Measurements from ENCODE around the gene RFC2.

The RFC2 gene

DNA sequence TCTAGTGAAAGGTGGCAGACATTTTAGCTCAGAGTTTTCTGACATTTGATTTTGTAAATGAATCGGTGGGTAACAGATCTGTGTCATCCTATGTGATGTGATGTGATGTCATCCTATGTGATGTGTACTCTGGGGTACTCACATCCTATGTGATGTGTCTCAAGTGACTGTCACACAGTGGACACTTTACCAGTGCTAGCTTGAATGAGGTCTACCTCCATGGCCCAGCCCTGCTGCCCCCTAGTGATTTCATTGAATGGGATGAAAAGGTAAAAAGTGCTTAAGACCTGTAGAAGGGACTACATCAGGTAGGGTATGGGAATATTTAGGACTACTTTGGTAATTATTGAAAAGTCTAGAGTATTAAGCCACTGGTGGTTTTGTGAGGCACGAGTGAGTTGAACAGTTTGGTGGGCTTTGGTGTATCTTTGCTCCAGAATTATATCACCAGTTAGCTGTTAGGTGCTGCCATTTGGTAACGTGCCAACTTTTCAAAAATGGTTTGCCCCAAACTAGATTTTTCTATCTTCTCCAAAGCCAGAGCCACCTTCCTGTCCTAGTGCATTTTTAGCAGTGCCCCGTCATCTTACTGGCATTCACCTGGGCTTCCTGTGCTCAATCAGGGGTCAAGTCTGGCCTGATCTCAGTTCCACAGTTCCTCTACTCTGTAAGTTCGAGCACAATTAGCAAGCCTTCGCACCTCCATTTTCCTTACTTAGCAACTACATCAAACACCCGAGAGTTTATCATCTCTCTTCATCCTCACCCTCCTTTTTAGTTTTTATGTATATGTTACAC lies 70.3 kb downstream of the RFC2 start:
- no peak overlapping the region for H3K9ac ChIP-seq
- peaks cover 10% of the 10 kb centered on the region for H3K4me1 ChIP-seq (ENCODE audit: low read depth, poor library complexity, severe bottlenecking)
- H3K27me3 ChIP-seq (ENCODE audit: insufficient read depth, low read depth), result no peaks in the 10 kb centered on the region
- peaks cover 7% of the 10 kb centered on the region; the same call in 1 of the 2 replicates for H3K36me3 ChIP-seq (ENCODE audit: insufficient read depth)
- H4K20me1 ChIP-seq (ENCODE audit: insufficient read depth), result peaks cover 95% of the 10 kb centered on the region
- H3K79me2 ChIP-seq (ENCODE audit: insufficient read depth, low read depth), result peaks cover 98% of the 10 kb centered on the region
- no peak overlapping the region for H3K4me3 ChIP-seq (IDR thresholded peaks at IDR 0.05; ENCODE audit: insufficient read depth, low read depth, low read length)
- no peak overlapping the region for H2AFZ ChIP-seq (ENCODE audit: low read depth)
- H3K27ac ChIP-seq, result no peak overlapping the region
- TF ChIP-seq, protein P1, sequence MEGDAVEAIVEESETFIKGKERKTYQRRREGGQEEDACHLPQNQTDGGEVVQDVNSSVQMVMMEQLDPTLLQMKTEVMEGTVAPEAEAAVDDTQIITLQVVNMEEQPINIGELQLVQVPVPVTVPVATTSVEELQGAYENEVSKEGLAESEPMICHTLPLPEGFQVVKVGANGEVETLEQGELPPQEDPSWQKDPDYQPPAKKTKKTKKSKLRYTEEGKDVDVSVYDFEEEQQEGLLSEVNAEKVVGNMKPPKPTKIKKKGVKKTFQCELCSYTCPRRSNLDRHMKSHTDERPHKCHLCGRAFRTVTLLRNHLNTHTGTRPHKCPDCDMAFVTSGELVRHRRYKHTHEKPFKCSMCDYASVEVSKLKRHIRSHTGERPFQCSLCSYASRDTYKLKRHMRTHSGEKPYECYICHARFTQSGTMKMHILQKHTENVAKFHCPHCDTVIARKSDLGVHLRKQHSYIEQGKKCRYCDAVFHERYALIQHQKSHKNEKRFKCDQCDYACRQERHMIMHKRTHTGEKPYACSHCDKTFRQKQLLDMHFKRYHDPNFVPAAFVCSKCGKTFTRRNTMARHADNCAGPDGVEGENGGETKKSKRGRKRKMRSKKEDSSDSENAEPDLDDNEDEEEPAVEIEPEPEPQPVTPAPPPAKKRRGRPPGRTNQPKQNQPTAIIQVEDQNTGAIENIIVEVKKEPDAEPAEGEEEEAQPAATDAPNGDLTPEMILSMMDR (conservative IDR thresholded peaks at IDR 0.05; ENCODE audit: low read depth, low read length), result peak; percentile 59; the same call in 1 of the 2 replicates
- H3K4me2 ChIP-seq, result no peak overlapping the region

DNA sequence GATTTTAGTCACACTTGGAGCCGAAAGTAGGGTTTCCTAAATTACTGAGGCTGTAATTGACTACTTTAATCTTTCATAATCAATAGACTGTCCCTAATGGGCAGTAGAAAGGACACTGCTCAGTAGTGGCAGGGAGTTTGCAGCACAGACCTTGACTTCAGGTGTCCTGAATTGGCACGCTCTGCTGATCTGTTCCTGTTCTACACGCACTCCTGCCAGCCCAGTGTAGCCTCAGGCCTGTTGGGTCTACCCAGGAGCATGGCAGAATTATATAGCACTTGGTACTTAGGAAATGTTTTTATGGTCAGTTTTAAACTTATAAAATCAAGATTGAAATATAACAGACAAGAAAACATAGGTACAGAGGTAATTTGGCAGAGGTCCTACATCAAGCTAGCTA lies 71.1 kb downstream of the RFC2 start:
- Histone ChIP-seq H3K4me1 (ENCODE audit: low read depth, poor library complexity, severe bottlenecking) (peaks cover 14% of the 10 kb centered on the region), H3K27ac (no peak overlapping the region), H3K4me3 (IDR thresholded peaks at IDR 0.05; ENCODE audit: insufficient read depth, low read depth, low read length) (no peak overlapping the region), H3K4me2 (no peak overlapping the region), H2AFZ (ENCODE audit: low read depth) (no peak overlapping the region), H3K9ac (no peak overlapping the region), H3K27me3 (ENCODE audit: insufficient read depth, low read depth) (no peaks in the 10 kb centered on the region), H3K79me2 (ENCODE audit: insufficient read depth, low read depth) (peaks cover 100% of the 10 kb centered on the region), H3K36me3 (ENCODE audit: insufficient read depth) (peaks cover 3% of the 10 kb centered on the region; the same call in 1 of the 2 replicates), H4K20me1 (ENCODE audit: insufficient read depth) (peaks cover 98% of the 10 kb centered on the region)
- TF ChIP-seq, protein P1 (conservative IDR thresholded peaks at IDR 0.05; ENCODE audit: low read depth, low read length), result no peak

DNA sequence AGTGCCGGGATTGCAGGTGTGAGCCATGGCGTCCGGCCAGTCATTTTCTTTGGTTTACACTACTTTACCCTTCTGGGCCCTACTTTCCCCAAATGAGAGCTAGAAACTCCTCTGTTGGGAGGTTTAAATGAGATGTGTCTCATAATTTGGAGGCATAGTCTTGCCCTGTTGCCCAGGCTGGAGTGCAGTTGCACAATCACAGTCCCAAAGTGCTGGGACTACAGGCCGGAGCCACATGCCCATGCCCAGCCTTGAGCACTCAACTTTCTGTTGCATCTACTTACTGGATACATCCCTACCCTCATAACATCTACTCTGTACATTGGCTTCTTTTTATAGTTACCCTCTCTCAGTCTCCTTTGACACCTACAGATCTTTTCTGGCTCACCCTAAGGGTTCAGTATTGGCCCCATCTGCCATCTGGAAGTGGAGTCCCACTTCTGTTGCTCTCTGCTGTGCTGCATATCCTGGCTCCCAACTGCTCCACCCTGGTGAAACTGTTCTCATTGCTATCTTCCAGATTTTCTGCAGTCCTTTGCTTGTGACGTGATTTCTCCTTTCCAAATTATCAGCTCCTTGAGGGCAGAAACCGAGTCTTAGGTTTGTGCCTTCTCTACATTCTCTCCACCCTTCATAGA lies 71.6 kb downstream of the RFC2 start:
- Histone ChIP-seq H3K27ac (no peak overlapping the region), H3K4me3 (IDR thresholded peaks at IDR 0.05; ENCODE audit: insufficient read depth, low read depth, low read length) (no peak overlapping the region), H3K4me1 (ENCODE audit: low read depth, poor library complexity, severe bottlenecking) (peaks cover 16% of the 10 kb centered on the region), H3K36me3 (ENCODE audit: insufficient read depth) (peaks cover 3% of the 10 kb centered on the region; the same call in 1 of the 2 replicates), H4K20me1 (ENCODE audit: insufficient read depth) (peaks cover 98% of the 10 kb centered on the region), H2AFZ (ENCODE audit: low read depth) (no peak overlapping the region), H3K9ac (no peak overlapping the region), H3K4me2 (no peak overlapping the region), H3K27me3 (ENCODE audit: insufficient read depth, low read depth) (no peaks in the 10 kb centered on the region), H3K79me2 (ENCODE audit: insufficient read depth, low read depth) (peaks cover 100% of the 10 kb centered on the region)
- TF ChIP-seq, protein P1 (conservative IDR thresholded peaks at IDR 0.05; ENCODE audit: low read depth, low read length), result no peak

DNA sequence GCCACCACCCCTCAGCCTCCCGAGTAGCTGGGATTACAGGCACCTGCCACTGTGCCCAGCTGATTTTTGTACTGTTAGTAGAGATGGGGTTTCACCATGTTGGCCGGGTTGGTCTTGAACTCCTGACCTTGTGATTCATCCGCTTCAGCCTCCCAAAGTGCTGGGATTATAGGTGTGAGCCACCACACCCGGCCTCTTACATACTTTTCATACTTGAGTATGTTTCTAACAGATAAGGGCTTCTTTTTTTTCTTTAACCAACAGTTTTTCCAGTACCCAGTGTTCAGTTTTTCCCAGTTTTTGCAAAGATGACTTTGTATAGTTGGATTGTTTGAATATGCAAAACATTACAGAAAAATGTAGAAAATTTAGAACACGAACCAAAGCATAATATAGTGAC lies 72.4 kb downstream of the RFC2 start:
- Histone ChIP-seq H3K27me3 (ENCODE audit: insufficient read depth, low read depth) (no peaks in the 10 kb centered on the region), H3K27ac (no peak overlapping the region), H3K36me3 (ENCODE audit: insufficient read depth) (peaks cover 3% of the 10 kb centered on the region; the same call in 1 of the 2 replicates), H3K4me1 (ENCODE audit: low read depth, poor library complexity, severe bottlenecking) (peaks cover 24% of the 10 kb centered on the region), H3K4me2 (no peak overlapping the region), H3K9ac (no peak overlapping the region), H4K20me1 (ENCODE audit: insufficient read depth) (peaks cover 98% of the 10 kb centered on the region), H2AFZ (ENCODE audit: low read depth) (no peak overlapping the region), H3K4me3 (IDR thresholded peaks at IDR 0.05; ENCODE audit: insufficient read depth, low read depth, low read length) (no peak overlapping the region), H3K79me2 (ENCODE audit: insufficient read depth, low read depth) (peaks cover 100% of the 10 kb centered on the region)
- TF ChIP-seq, protein P1 (conservative IDR thresholded peaks at IDR 0.05; ENCODE audit: low read depth, low read length), result no peak

All from KMS-11 (cell line).